SK-N-SH (cell line): ENCODE measurements around the gene ULBP1. TPM values are rescaled to one million over a fixed set of nuclear protein-coding genes. Genes with fewer than 3 reads are reported as not detected.
A peak's percentile ranks its signal among the peaks of the same experiment; 100 is the strongest.

Experiments used
- CTCF ChIA-PET: fragments of 300-600, 350-600 bp; formaldehyde crosslinking; extraction: SDS; loops from one replicate; lab custom pipeline; 2021; lab: Yijun Ruan, JAX
- POLR2A ChIA-PET: fragments of 350-600 bp; sonication (Branson Sonifier 250); formaldehyde crosslinking; extraction: SDS; loops from one replicate; lab custom pipeline; 2020; ENCODE audit warnings: antibody characterized with exemption, inconsistent platforms; lab: Yijun Ruan, JAX
- DNase-seq: peaks from one replicate; pipeline ENCODE4 v3.0.0; 2012
- H2AFZ ChIP-seq: fragments of 200-600 bp; sonication (generic); 2 replicates; pipeline ENCODE4 v1.8.1; 2016; ENCODE audit warnings: antibody characterized with exemption, mild to moderate bottlenecking, low read depth
- H3F3A ChIP-seq: fragments of 200-600 bp; sonication (generic); replicated peaks from 2 replicates; pipeline ENCODE3; 2016; ENCODE audit warnings: antibody characterized with exemption, mild to moderate bottlenecking; ENCODE audit not compliant: insufficient read depth
- H3K27ac ChIP-seq, 2 experiments: fragments of 200-500 bp in 1 of 2; fragments of 200-600 bp in 1 of 2; sonication (Bioruptor generic) in 1 of 2; sonication (generic), shearing (Covaris generic) in 1 of 2; 2 replicates each; pipeline versions ENCODE4 v1.5.1 to v1.6.1; 2014 to 2016; ENCODE audit warnings: low read depth in 2 of 2, inconsistent platforms in 1 of 2, low read length in 1 of 2, mild to moderate bottlenecking in 1 of 2, mixed read lengths in 1 of 2
- H3K27me3 ChIP-seq: fragments of 200-600 bp; sonication (generic), shearing (Covaris generic); 2 replicates; pipeline ENCODE4 v1.6.1; 2016; ENCODE audit warnings: mixed run types; ENCODE audit not compliant: insufficient read depth
- H3K36me3 ChIP-seq, 2 experiments: fragments of 200-500 bp in 1 of 2; fragments of 200-600 bp in 1 of 2; sonication (Bioruptor generic) in 1 of 2; sonication (generic) in 1 of 2; replicated peaks in 1 of 2; 2 replicates each; pipeline versions ENCODE3 to v1.5.1; 2014 to 2016; ENCODE audit warnings: low read length in 1 of 2, mild to moderate bottlenecking in 1 of 2; ENCODE audit not compliant: insufficient read depth in 2 of 2, control insufficient read depth in 1 of 2
- H3K4me1 ChIP-seq, 2 experiments: fragments of 200-500 bp in 1 of 2; fragments of 200-600 bp in 1 of 2; sonication (Bioruptor generic) in 1 of 2; sonication (generic), shearing (Covaris generic) in 1 of 2; 2 replicates each; pipeline versions ENCODE4 v1.5.1 to v1.6.1; 2014 to 2016; ENCODE audit warnings: low read depth in 1 of 2, low read length in 1 of 2, mixed run types in 1 of 2; ENCODE audit not compliant: insufficient read depth in 2 of 2, control insufficient read depth in 1 of 2
- H3K4me2 ChIP-seq: fragments of 200-600 bp; sonication (generic), shearing (Covaris generic); 2 replicates; pipeline ENCODE4 v1.6.1; 2017; ENCODE audit warnings: mixed run types
- H3K4me3 ChIP-seq, 2 experiments: fragments of 200-500 bp in 1 of 2; fragments of 200-600 bp in 1 of 2; sonication (Bioruptor generic) in 1 of 2; sonication (generic), shearing (Covaris generic) in 1 of 2; 2 replicates each; pipeline versions ENCODE4 v1.5.1 to v1.8.1; 2014 to 2016; ENCODE audit warnings: low read depth in 2 of 2, inconsistent platforms in 1 of 2, low read length in 1 of 2, mild to moderate bottlenecking in 1 of 2, mixed read lengths in 1 of 2, moderate library complexity in 1 of 2
- H3K79me2 ChIP-seq: fragments of 200-600 bp; sonication (generic); 2 replicates; pipeline ENCODE4 v1.8.1; 2017; ENCODE audit warnings: mild to moderate bottlenecking; ENCODE audit not compliant: insufficient read depth
- H3K9ac ChIP-seq: fragments of 200-600 bp; sonication (generic); 2 replicates; pipeline ENCODE4 v1.6.1; 2017; ENCODE audit warnings: mixed run types
- H3K9me2 ChIP-seq: fragments of 200-600 bp; sonication (generic); 2 replicates; pipeline ENCODE4 v1.6.1; 2017; ENCODE audit warnings: mixed run types
- H3K9me3 ChIP-seq: fragments of 200-600 bp; sonication (generic); 2 replicates; pipeline ENCODE4 v1.6.1; 2017; ENCODE audit warnings: mixed run types, mild to moderate bottlenecking, moderate library complexity
- H4K20me1 ChIP-seq: fragments of 200-600 bp; sonication (generic); 2 replicates; pipeline ENCODE4 v1.6.1; 2017; ENCODE audit warnings: mild to moderate bottlenecking, mixed run types; ENCODE audit not compliant: insufficient read depth
- CHD2 ChIP-seq: fragments of 150-350 bp; IDR thresholded peaks from 2 replicates; pipeline ENCODE4 v1.6.1; 2018; ENCODE audit warnings: low read length; ENCODE audit not compliant: partially characterized antibody
- ELF1 ChIP-seq: IDR thresholded peaks from 2 replicates; pipeline ENCODE4 v1.4.0; 2012
- EP300 ChIP-seq, 2 experiments: IDR thresholded peaks; 2 replicates each; pipeline versions ENCODE4 v1.4.0 to v1.6.1; 2012; ENCODE audit warnings: borderline replicate concordance in 1 of 2, low read depth in 1 of 2, low read length in 1 of 2
- FOXJ3 ChIP-seq: sonication (generic); formaldehyde crosslinking; IDR thresholded peaks from 2 replicates; pipeline ENCODE4 v1.5.1; 2020; ENCODE audit warnings: mild to moderate bottlenecking, missing genetic modification reagents
- GATA2 ChIP-seq: sonication (generic); formaldehyde crosslinking; IDR thresholded peaks from 2 replicates; pipeline ENCODE4 v1.5.0; 2020; ENCODE audit warnings: mild to moderate bottlenecking, missing genetic modification reagents
- IRF3 ChIP-seq: fragments of 150-350 bp; IDR thresholded peaks from 2 replicates; pipeline ENCODE4 v1.6.1; 2016; ENCODE audit warnings: mild to moderate bottlenecking, low read depth, low read length
- JUND ChIP-seq: IDR thresholded peaks from 2 replicates; pipeline ENCODE4 v1.4.0; 2012
- MAX ChIP-seq: IDR thresholded peaks from 2 replicates; pipeline ENCODE4 v1.4.0; 2012; ENCODE audit warnings: low read depth
- MEF2A ChIP-seq: IDR thresholded peaks from 2 replicates; pipeline ENCODE4 v1.4.0; 2012; ENCODE audit warnings: low read depth, borderline replicate concordance
- MXI1 ChIP-seq: IDR thresholded peaks from 2 replicates; pipeline ENCODE4 v1.6.1; 2012; ENCODE audit warnings: mild to moderate bottlenecking, low read depth, low read length, improper control_type of control experiment
- NFIC ChIP-seq: IDR thresholded peaks from 2 replicates; pipeline ENCODE4 v1.4.0; 2012; ENCODE audit warnings: borderline replicate concordance
- PBX3 ChIP-seq: IDR thresholded peaks from 2 replicates; pipeline ENCODE4; 2012
- POLR2AphosphoS5 ChIP-seq: IDR thresholded peaks from 2 replicates; pipeline ENCODE4 v1.6.1; 2012; ENCODE audit warnings: low read depth, low read length
- RAD21 ChIP-seq: IDR thresholded peaks from 2 replicates; pipeline ENCODE4 v1.6.1; 2012; ENCODE audit warnings: mild to moderate bottlenecking, low read length
- RFX5 ChIP-seq: IDR thresholded peaks from 2 replicates; pipeline ENCODE4 v1.6.1; 2012; ENCODE audit warnings: mild to moderate bottlenecking, improper control_type of control experiment, low read length
- RXRA ChIP-seq: IDR thresholded peaks from 2 replicates; pipeline ENCODE4 v1.4.0; 2012; ENCODE audit warnings: low read depth, mild to moderate bottlenecking, borderline replicate concordance
- SMC3 ChIP-seq: IDR thresholded peaks from 2 replicates; pipeline ENCODE4 v1.6.1; 2012; ENCODE audit warnings: low read depth, low read length, improper control_type of control experiment
- TCF12 ChIP-seq: IDR thresholded peaks from 2 replicates; pipeline ENCODE4 v1.4.0; 2012
- YY1 ChIP-seq: IDR thresholded peaks from 2 replicates; pipeline ENCODE4 v1.4.0; 2012; ENCODE audit warnings: low read depth, mild to moderate bottlenecking
- ZBTB33 ChIP-seq: IDR thresholded peaks from 2 replicates; pipeline ENCODE4 v1.4.0; 2012; ENCODE audit warnings: low read depth, borderline replicate concordance
- WGBS: methylation state at CpG from one replicate; pipeline ENCODE4 v1.1.6; 2017; ENCODE audit warnings: low lambda C conversion rate; 5-methylcytosine and 5-hydroxymethylcytosine counted together
- polyA plus RNA-seq, 3 experiments: library from polyadenylated mRNA; depleted of rRNA; stranded (reverse); fragments of >200 nt; gene quantifications; 2 replicates each; pipeline ENCODE4 v1.2.3, GENCODE V29; 2012

Gene ULBP1
- 0.02 TPM in 1 of 2 replicates, not detected in the other for polyA plus RNA-seq (2012; rRNA removed)
- polyA plus RNA-seq (2012; cell fraction: cytosol; rRNA removed), result 0.03 TPM in 2 replicates
- 0.01 and 0.02 TPM in 2 replicates for polyA plus RNA-seq (2012; cell fraction: nucleus; rRNA removed)

GRCh38 chr6:149963462-149964307, at the start of gene ULBP1:
Gene ULBP1 (plus strand): TSS chr6:149963943. CDS start chr6:149964050, 107 bp downstream.
- peak; percentile 74 for DNase-seq

GRCh38 chr6:149915970-149916865, 47.5 kb upstream of the ULBP1 start:
- no peak overlapping the region for H3K27ac ChIP-seq
- no peaks in the 10 kb centered on the region for H3K27me3 ChIP-seq
- no peaks in the 10 kb centered on the region for H3K79me2 ChIP-seq
- H3F3A ChIP-seq, result no peaks in the 10 kb centered on the region
- no peak overlapping the region for H3K9ac ChIP-seq
- CTCF ChIA-PET, result interaction anchor here (0.6 to 1.4 kb wide), 2 partner anchors 10 to 24 kb away, joined by 3 to 4 read pairs; no protein-coding TSS in a partner anchor
- no peaks in the 10 kb centered on the region for H4K20me1 ChIP-seq
- no peaks in the 10 kb centered on the region for H3K36me3 ChIP-seq
- no peak overlapping the region for H2AFZ ChIP-seq
- 65% methylated on average over 10 of the region's 10 CpGs for WGBS
- H3K4me2 ChIP-seq, result no peak overlapping the region
- no peaks in the 10 kb centered on the region for H3K9me3 ChIP-seq
- DNase-seq, result no peak
- POLR2A ChIA-PET, result no interaction called here
- H3K9me2 ChIP-seq, result no peaks in the 10 kb centered on the region
- no peak overlapping the region for H3K4me3 ChIP-seq
- no peaks in the 10 kb centered on the region for H3K4me1 ChIP-seq
- no peak for TF ChIP-seq RAD21
- TF ChIP-seq ELF1, result no peak
- no peak for TF ChIP-seq RXRA
- TF ChIP-seq MEF2A, result no peak
- TF ChIP-seq SMC3, result no peak
- no peak for TF ChIP-seq TCF12
- TF ChIP-seq FOXJ3 (CRISPR knock-in tag), result no peak
- no peak for TF ChIP-seq ZBTB33
- TF ChIP-seq RFX5, result no peak
- no peak for TF ChIP-seq EP300 (IDR thresholded peaks at IDR 0.05; ENCODE audit: borderline replicate concordance in 1 of 2, low read depth in 1 of 2, low read length in 1 of 2)
- TF ChIP-seq IRF3, result no peak
- TF ChIP-seq NFIC, result no peak
- no peak for TF ChIP-seq CHD2
- no peak for TF ChIP-seq GATA2 (CRISPR knock-in tag)
- no peak for TF ChIP-seq JUND
- TF ChIP-seq POLR2AphosphoS5, result no peak

More at GRCh38 chr6:149963462-149964307, at the start of gene ULBP1:
- CTCF ChIA-PET, result no interaction called here
- Histone ChIP-seq H3K36me3 (no peaks in the 10 kb centered on the region), H4K20me1 (no peaks in the 10 kb centered on the region), H3K9me2 (no peaks in the 10 kb centered on the region), H3K27ac (no peak within 1 kb of the TSS), H3F3A (no peaks in the 10 kb centered on the region), H3K4me3 (peak within 1 kb of the TSS; percentile 30 to 43), H2AFZ (peak within 1 kb of the TSS; percentile 22; the same call in 1 of the 2 replicates), H3K9me3 (no peaks in the 10 kb centered on the region), H3K27me3 (peaks cover 54% of the 10 kb centered on the region), H3K9ac (no peak within 1 kb of the TSS), H3K4me2 (peak within 1 kb of the TSS; percentile 62), H3K79me2 (no peaks in the 10 kb centered on the region), H3K4me1 (peaks cover 0 to 16% of the 10 kb centered on the region in 2 experiments; a peak in 1 of 4 replicates)
- POLR2A ChIA-PET, result interaction anchor here (0.6 kb wide), 1 partner anchor 45 kb away, joined by 3 read pairs; no protein-coding TSS in a partner anchor
- 3% methylated on average over 27 of the region's 69 CpGs for WGBS
- no peak for TF ChIP-seq YY1
- peak; percentile 45; the same call in 1 of the 2 replicates for TF ChIP-seq MAX
- TF ChIP-seq PBX3, result 0 out of 2 replicates have a peak, but pooled peaks have one; percentile 11
- no peak for TF ChIP-seq MEF2A
- TF ChIP-seq MXI1, result peak; percentile 8; the same call in 1 of the 2 replicates
